Thoracic aorta (tissue), 2 donors: ENCODE results near the gene SLU7. TPM values are rescaled to one million over a fixed set of nuclear protein-coding genes. Genes with fewer than 3 reads are reported as not detected.

Experiments
- ATAC-seq: fragments of 150-250 bp; one replicate; pipeline ENCODE4 v1.8.0; 2017; ENCODE audit warnings: low read depth; ENCODE audit not compliant: insufficient number of reproducible peaks, low FRiP score
- DNase-seq: peaks from one replicate; pipeline ENCODE4 v3.0.0-alpha.2; 2020; ENCODE audit warnings: low spot score
- H3K27ac ChIP-seq, 2 donors: fragments of 200-600 bp; sonication (generic); 1 replicate in 1 of 2; 2 replicates in 1 of 2; pipeline ENCODE4 v1.5.1; 2016; ENCODE audit warnings: mild to moderate bottlenecking in 2 of 2, moderate library complexity in 2 of 2
- H3K27me3 ChIP-seq: fragments of 200-600 bp; sonication (generic); replicated peaks from 2 replicates; pipeline ENCODE4 v1.6.0; 2016; ENCODE audit warnings: mild to moderate bottlenecking; ENCODE audit not compliant: insufficient read depth
- H3K36me3 ChIP-seq: fragments of 200-600 bp; sonication (generic); one replicate; pipeline ENCODE4 v1.5.1; 2016
- H3K4me1 ChIP-seq, 2 donors: fragments of 200-600 bp; sonication (generic); 1 replicate in 1 of 2; 2 replicates in 1 of 2; pipeline versions ENCODE4 v1.5.1 to v1.6.0; 2016; ENCODE audit warnings: low read depth in 2 of 2, mild to moderate bottlenecking in 1 of 2; ENCODE audit not compliant: control insufficient read depth in 1 of 2
- H3K4me3 ChIP-seq: fragments of 200-600 bp; sonication (generic); 2 replicates; pipeline ENCODE4 v1.5.1; 2016; ENCODE audit warnings: mild to moderate bottlenecking
- H3K9me3 ChIP-seq: fragments of 200-600 bp; sonication (generic); 2 replicates; pipeline ENCODE4 v1.5.1; 2016
- CTCF ChIP-seq: fragments of 200-600 bp; sonication (generic); IDR thresholded peaks from one replicate; pipeline ENCODE4 v1.5.1; 2019; ENCODE audit warnings: antibody characterized with exemption
- total RNA-seq, 2 donors: library from RNA; depleted of rRNA; stranded (reverse); fragments of >200 nt; gene quantifications; one replicate each; pipeline versions ENCODE4 v1.1.0 to v1.2.3, GENCODE V29; 2016

Gene SLU7
- 10 to 100 TPM; 62.8 to 63.5 TPM for total RNA-seq

DNA sequence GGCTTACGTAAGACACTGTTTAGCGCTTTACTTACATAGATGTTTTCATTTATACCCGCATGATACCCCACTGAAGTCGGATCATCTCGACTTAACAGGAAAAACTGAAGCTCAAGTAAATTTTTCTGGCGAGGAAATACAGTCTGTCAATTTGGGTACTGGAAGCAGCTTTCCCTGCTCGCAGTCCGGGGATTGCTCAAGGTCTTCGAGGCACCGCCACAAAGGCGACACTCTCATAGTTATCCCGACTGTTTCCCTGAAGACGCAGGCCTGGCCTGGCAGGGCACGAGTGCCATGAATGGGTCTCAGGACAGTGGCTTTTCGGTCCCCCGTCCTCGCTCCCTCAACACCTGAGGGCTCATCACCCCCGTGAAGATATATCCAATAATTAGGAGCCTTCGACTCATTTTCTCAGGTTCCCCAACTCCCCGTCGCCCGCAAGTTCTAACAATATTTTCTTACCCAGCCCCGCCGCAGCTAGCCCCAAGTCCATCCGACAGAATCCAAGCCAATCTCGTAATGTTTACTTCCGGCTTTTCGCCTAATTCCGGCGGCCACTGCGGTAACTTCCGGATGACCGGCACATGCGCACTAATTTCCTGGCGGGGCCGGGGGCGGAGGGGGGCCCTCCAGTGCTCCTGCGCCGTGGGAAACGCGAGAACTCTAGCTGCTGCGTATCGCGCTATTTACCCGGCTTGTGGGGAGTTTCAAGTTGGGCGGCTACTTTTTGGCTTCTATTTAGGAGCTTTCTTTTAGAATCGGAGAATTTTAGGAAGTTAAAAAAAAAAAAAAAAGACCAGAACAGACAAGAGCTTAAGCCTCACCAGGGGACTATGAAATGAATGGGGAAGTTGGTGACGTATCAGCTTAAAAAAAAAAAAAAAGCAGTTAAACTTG lies at the start of gene SLU7:
Gene SLU7, minus strand, starts transcription at position 521 of the 897 bp plus-strand sequence. CDS start 3,787 bp downstream, outside the sequence.
- Histone ChIP-seq H3K4me1 (peaks cover 27 to 35% of the 10 kb centered on the region in 2 donors), H3K4me3 (peak within 1 kb of the TSS; percentile 82), H3K36me3 (no peaks in the 10 kb centered on the region), H3K27ac (peak within 1 kb of the TSS; percentile 83 to 93), H3K9me3 (no peaks in the 10 kb centered on the region), H3K27me3 (no peaks in the 10 kb centered on the region)
- DNase-seq, result peak; percentile 63
- no peak for TF ChIP-seq CTCF
- peak; percentile 93 for ATAC-seq

DNA sequence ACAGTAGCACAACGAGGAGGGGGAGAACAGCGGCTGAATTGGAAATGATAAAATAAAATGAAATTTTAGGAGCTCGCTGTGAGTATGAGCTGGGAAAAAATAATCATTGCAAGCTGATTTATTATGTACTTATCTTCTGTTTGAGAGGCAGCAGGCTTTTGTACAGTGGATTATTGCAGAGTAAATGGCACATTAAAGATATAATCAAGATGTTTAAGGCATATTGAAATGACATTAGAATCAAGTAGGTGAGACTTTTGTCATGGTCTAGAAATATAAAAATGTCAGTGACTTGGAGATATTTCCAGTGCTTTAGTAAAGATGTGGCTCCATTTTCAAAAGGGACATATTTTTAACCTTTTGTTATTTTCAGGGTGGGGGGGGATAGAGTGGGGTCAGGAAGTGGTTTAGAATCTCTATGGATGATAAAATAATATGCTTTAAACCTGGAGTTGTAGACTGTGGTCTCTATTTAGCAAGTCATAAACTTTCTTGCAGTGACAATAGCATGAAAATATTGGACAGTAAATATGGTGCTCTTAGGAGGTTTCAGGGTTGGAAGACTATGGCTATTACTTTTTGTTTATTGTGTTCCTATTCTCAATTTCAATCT lies 49.6 kb upstream of the SLU7 start:
- H3K36me3 ChIP-seq, result no peaks in the 10 kb centered on the region
- no peak for TF ChIP-seq CTCF
- ATAC-seq (no peak), DNase-seq (no peak)
- H3K27ac ChIP-seq, result no peak overlapping the region
- peak overlapping the region; percentile 57 for H3K4me3 ChIP-seq
- H3K27me3 ChIP-seq, result no peaks in the 10 kb centered on the region
- H3K9me3 ChIP-seq, result no peaks in the 10 kb centered on the region
- H3K4me1 ChIP-seq, result peaks cover 16 to 37% of the 10 kb centered on the region in 2 donors

GRCh38 chr5:160467555-160468362 lies 48.9 kb upstream of the SLU7 start:
- H3K4me3 ChIP-seq, result peak overlapping the region; percentile 57
- DNase-seq (no peak), ATAC-seq (peak; percentile 33)

DNA sequence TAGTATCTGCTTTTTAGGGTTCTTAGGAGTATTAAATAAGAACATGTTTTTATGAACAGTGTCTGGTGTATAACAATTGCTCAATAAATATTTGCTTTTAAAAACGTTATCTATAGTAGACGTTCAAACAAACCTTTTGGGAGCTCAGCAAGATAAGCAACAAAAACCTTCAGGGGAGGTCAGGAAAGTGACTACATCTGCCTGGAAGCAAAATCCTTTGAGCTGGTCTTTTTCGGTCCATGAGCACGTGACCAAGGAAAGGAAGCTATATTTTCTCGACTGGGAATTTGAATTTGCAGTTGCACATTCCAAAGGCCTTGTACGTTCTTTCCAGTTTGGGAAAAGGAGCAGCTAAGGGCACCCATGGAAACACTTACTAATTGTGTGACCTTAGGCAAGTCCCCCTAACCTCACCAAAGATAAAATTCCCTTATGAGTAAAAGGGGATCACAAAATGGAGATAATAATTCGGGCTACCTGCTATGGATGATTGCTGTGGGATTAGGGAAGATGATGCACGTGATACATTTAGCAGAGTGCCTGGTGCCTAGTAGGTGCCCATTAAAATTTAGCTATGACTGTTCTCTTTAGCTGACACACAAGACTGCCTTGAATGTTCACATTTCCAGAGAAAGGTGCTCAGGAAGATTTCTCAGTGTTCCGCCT lies 48.1 kb upstream of the SLU7 start:
- H3K4me3 ChIP-seq, result peak overlapping the region; percentile 57
- DNase-seq (no peak), ATAC-seq (no peak)

More at GRCh38 chr5:160467555-160468362, 48.9 kb upstream of the SLU7 start:
- Histone ChIP-seq H3K36me3 (no peaks in the 10 kb centered on the region), H3K9me3 (no peaks in the 10 kb centered on the region), H3K4me1 (peaks cover 16 to 37% of the 10 kb centered on the region in 2 donors), H3K27me3 (no peaks in the 10 kb centered on the region), H3K27ac (peak overlapping the region; percentile 0 to 14)
- TF ChIP-seq CTCF, result no peak

More for the DNA sequence above, 48.1 kb upstream of the SLU7 start:
- TF ChIP-seq CTCF, result no peak
- no peaks in the 10 kb centered on the region for H3K36me3 ChIP-seq
- no peaks in the 10 kb centered on the region for H3K27me3 ChIP-seq
- H3K4me1 ChIP-seq, result peaks cover 16 to 37% of the 10 kb centered on the region in 2 donors
- H3K9me3 ChIP-seq, result no peaks in the 10 kb centered on the region
- H3K27ac ChIP-seq, result peak overlapping the region; percentile 14
